ENCODE measurements around the gene AKAP13.

The AKAP13 gene

GRCh38 chr15:85414991-85415390 lies 34.6 kb downstream of the AKAP13 start:
- TF ChIP-seq JUND (IDR thresholded peaks at IDR 0.05; ENCODE audit: low read depth) = no peak
- in situ Hi-C loops (cut with HindIII; ENCODE audit: low pct_unique_long_range_greater_than_20kb, low sequenced_read_pairs) = no loop called here
- no peak for DNase-seq (ENCODE audit: low read depth in 1 of 2, low spot score in 1 of 2)

- in situ Hi-C loops (cut with HindIII; ENCODE audit: low pct_unique_long_range_greater_than_20kb, low sequenced_read_pairs) = no loop called here
- no peak for TF ChIP-seq JUND (IDR thresholded peaks at IDR 0.05; ENCODE audit: low read depth)
- DNase-seq (ENCODE audit: low read depth in 1 of 2, low spot score in 1 of 2) = no peak
Observed at GRCh38 chr15:85415783-85416182, 35.4 kb downstream of the AKAP13 start.

GRCh38 chr15:85417276-85417675 lies 36.9 kb downstream of the AKAP13 start:
- in situ Hi-C loops (cut with HindIII; ENCODE audit: low pct_unique_long_range_greater_than_20kb, low sequenced_read_pairs) = no loop called here
- TF ChIP-seq JUND (IDR thresholded peaks at IDR 0.05; ENCODE audit: low read depth) = no peak
- no peak for DNase-seq (ENCODE audit: low read depth in 1 of 2, low spot score in 1 of 2)

GRCh38 chr15:85419161-85419560 lies 38.8 kb downstream of the AKAP13 start:
- in situ Hi-C loops (cut with HindIII; ENCODE audit: low pct_unique_long_range_greater_than_20kb, low sequenced_read_pairs) = no loop called here

GRCh38 chr15:85421116-85421925 lies 40.9 kb downstream of the AKAP13 start:
- no peak for DNase-seq (ENCODE audit: low read depth in 1 of 2, low spot score in 1 of 2)
- in situ Hi-C loops (cut with HindIII; ENCODE audit: low pct_unique_long_range_greater_than_20kb, low sequenced_read_pairs) = no loop called here
- no peak for TF ChIP-seq JUND (IDR thresholded peaks at IDR 0.05; ENCODE audit: low read depth)

More at GRCh38 chr15:85419161-85419560, 38.8 kb downstream of the AKAP13 start:
- DNase-seq (ENCODE audit: low read depth in 1 of 2, low spot score in 1 of 2) = no peak
- TF ChIP-seq JUND (IDR thresholded peaks at IDR 0.05; ENCODE audit: low read depth) = no peak

- no peak for TF ChIP-seq JUND (IDR thresholded peaks at IDR 0.05; ENCODE audit: low read depth)
- in situ Hi-C loops (cut with HindIII; ENCODE audit: low pct_unique_long_range_greater_than_20kb, low sequenced_read_pairs) = no loop called here
- no peak for DNase-seq (ENCODE audit: low read depth in 1 of 2, low spot score in 1 of 2)
Observed at GRCh38 chr15:85422607-85423006, 42.2 kb downstream of the AKAP13 start.

- in situ Hi-C loops (cut with HindIII; ENCODE audit: low pct_unique_long_range_greater_than_20kb, low sequenced_read_pairs) = no loop called here
- TF ChIP-seq JUND (IDR thresholded peaks at IDR 0.05; ENCODE audit: low read depth) = no peak
Observed at GRCh38 chr15:85423256-85423655, 42.9 kb downstream of the AKAP13 start.

GRCh38 chr15:85424154-85424553 lies 43.8 kb downstream of the AKAP13 start:
- in situ Hi-C loops (cut with HindIII; ENCODE audit: low pct_unique_long_range_greater_than_20kb, low sequenced_read_pairs) = no loop called here
- DNase-seq (ENCODE audit: low read depth in 1 of 2, low spot score in 1 of 2) = no peak
- TF ChIP-seq JUND (IDR thresholded peaks at IDR 0.05; ENCODE audit: low read depth) = no peak

More at GRCh38 chr15:85423256-85423655, 42.9 kb downstream of the AKAP13 start:
- no peak for DNase-seq (ENCODE audit: low read depth in 1 of 2, low spot score in 1 of 2)

- no peak for TF ChIP-seq JUND (IDR thresholded peaks at IDR 0.05; ENCODE audit: low read depth)
- DNase-seq (ENCODE audit: low read depth in 1 of 2, low spot score in 1 of 2) = peak in 1 of 2 experiments; percentile 53
- in situ Hi-C loops (cut with HindIII; ENCODE audit: low pct_unique_long_range_greater_than_20kb, low sequenced_read_pairs) = no loop called here
Observed at GRCh38 chr15:85426481-85426880, 46.1 kb downstream of the AKAP13 start.

- in situ Hi-C loops (cut with HindIII; ENCODE audit: low pct_unique_long_range_greater_than_20kb, low sequenced_read_pairs) = no loop called here
- no peak for TF ChIP-seq JUND (IDR thresholded peaks at IDR 0.05; ENCODE audit: low read depth)
- no peak for DNase-seq (ENCODE audit: low read depth in 1 of 2, low spot score in 1 of 2)
Observed at GRCh38 chr15:85427286-85428028, 47.1 kb downstream of the AKAP13 start.

GRCh38 chr15:85429522-85429921 lies 49.1 kb downstream of the AKAP13 start:
- no peak for DNase-seq (ENCODE audit: low read depth in 1 of 2, low spot score in 1 of 2)
- TF ChIP-seq JUND (IDR thresholded peaks at IDR 0.05; ENCODE audit: low read depth) = no peak
- in situ Hi-C loops (cut with HindIII; ENCODE audit: low pct_unique_long_range_greater_than_20kb, low sequenced_read_pairs) = no loop called here

GRCh38 chr15:85430406-85431204 lies 50.2 kb downstream of the AKAP13 start:
- TF ChIP-seq JUND (IDR thresholded peaks at IDR 0.05; ENCODE audit: low read depth) = no peak
- in situ Hi-C loops (cut with HindIII; ENCODE audit: low pct_unique_long_range_greater_than_20kb, low sequenced_read_pairs) = no loop called here
- no peak for DNase-seq (ENCODE audit: low read depth in 1 of 2, low spot score in 1 of 2)
